HEK293 (cell line): ENCODE data around the gene THBS3.

Experiments used
- CTCF ChIP-seq: fragments of 450-650 bp; formaldehyde crosslinking; IDR thresholded peaks from 2 replicates; pipeline ENCODE4 v1.5.1; 2016; ENCODE audit warnings: missing biosample characterization, missing genetic modification characterization
- PRDM6 ChIP-seq: fragments of 450-650 bp; formaldehyde crosslinking; IDR thresholded peaks from 2 replicates; pipeline ENCODE4 v1.5.1; 2017; ENCODE audit warnings: missing biosample characterization, missing genetic modification characterization
- REST ChIP-seq: fragments of 450-650 bp; formaldehyde crosslinking; IDR thresholded peaks from 2 replicates; pipeline ENCODE4 v1.5.1; 2016; ENCODE audit warnings: missing biosample characterization, missing genetic modification characterization
- TCF7L2 ChIP-seq: IDR thresholded peaks from 2 replicates; pipeline ENCODE4 v1.6.1; 2011; ENCODE audit warnings: low read depth, mild to moderate bottlenecking, inconsistent platforms, low read length, moderate library complexity, borderline replicate concordance
- YY1 ChIP-seq: fragments of 450-650 bp; formaldehyde crosslinking; IDR thresholded peaks from 2 replicates; pipeline ENCODE4 v1.5.1; 2018; ENCODE audit warnings: missing biosample characterization, missing genetic modification characterization
- ZBTB21 ChIP-seq: fragments of 450-650 bp; formaldehyde crosslinking; IDR thresholded peaks from 2 replicates; pipeline ENCODE4 v1.5.1; 2017; ENCODE audit warnings: missing biosample characterization, missing genetic modification characterization
- ZEB2 ChIP-seq: fragments of 450-650 bp; formaldehyde crosslinking; IDR thresholded peaks from 2 replicates; pipeline ENCODE4 v1.5.1; 2016; ENCODE audit warnings: missing biosample characterization, missing genetic modification characterization
- ZNF138 ChIP-seq: fragments of 450-650 bp; formaldehyde crosslinking; IDR thresholded peaks from 2 replicates; pipeline ENCODE4 v1.5.1; 2016; ENCODE audit warnings: missing biosample characterization, missing genetic modification characterization, borderline replicate concordance
- ZNF239 ChIP-seq: fragments of 450-650 bp; formaldehyde crosslinking; IDR thresholded peaks from 2 replicates; pipeline ENCODE4 v1.5.1; 2016; ENCODE audit warnings: missing biosample characterization, missing genetic modification characterization
- ZNF341 ChIP-seq: fragments of 450-650 bp; formaldehyde crosslinking; IDR thresholded peaks from 2 replicates; pipeline ENCODE4; 2016; ENCODE audit warnings: low read depth, missing biosample characterization, missing genetic modification characterization
- ZNF600 ChIP-seq: fragments of 450-650 bp; formaldehyde crosslinking; IDR thresholded peaks from 2 replicates; pipeline ENCODE4 v1.5.1; 2016; ENCODE audit warnings: missing biosample characterization, missing genetic modification characterization
- ZNF76 ChIP-seq: fragments of 450-650 bp; formaldehyde crosslinking; IDR thresholded peaks from 2 replicates; pipeline ENCODE4; 2016; ENCODE audit warnings: low read depth, missing biosample characterization, missing genetic modification characterization, borderline replicate concordance
- TF ChIP-seq, protein P1 (sequence below): fragments of 450-650 bp; formaldehyde crosslinking; IDR thresholded peaks from 2 replicates; pipeline ENCODE4 v1.5.1; 2016; ENCODE audit warnings: missing biosample characterization, missing genetic modification characterization
- TF ChIP-seq, protein P2 (sequence below): fragments of 450-650 bp; formaldehyde crosslinking; IDR thresholded peaks from 2 replicates; pipeline ENCODE4 v1.5.1; 2016; ENCODE audit warnings: missing biosample characterization, missing genetic modification characterization, low read depth

DNA sequence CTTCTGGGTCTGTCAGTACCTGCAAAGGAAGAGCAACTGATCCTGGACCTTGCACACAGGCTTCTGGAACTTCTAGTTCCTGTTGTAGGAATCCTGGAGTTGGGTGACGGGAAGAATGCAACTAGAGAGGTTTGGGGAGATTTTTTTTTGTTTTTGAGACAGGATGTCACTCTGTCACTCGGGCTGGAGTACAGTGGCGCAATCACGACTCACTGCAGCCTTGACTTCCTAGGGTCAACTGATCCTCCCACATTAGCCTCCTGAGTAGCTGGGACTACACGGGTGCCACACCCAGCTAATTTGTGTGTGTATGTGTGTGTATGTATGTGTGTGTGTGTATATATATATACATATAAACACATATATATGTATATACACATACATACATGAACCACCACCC, 28.8 kb upstream of the THBS3 start:
- TF ChIP-seq CTCF (tag by site-specific recombination) (no peak), ZNF138 (no peak), PRDM6 (tag by site-specific recombination) (no peak), ZNF600 (tag by site-specific recombination) (no peak), ZNF76 (tag by site-specific recombination) (no peak), REST (tag by site-specific recombination) (no peak), ZBTB21 (no peak), YY1 (tag by site-specific recombination) (no peak), ZNF341 (tag by site-specific recombination) (no peak), ZEB2 (tag by site-specific recombination) (no peak), TCF7L2 (no peak), ZNF239 (no peak)
- TF ChIP-seq, protein P1, sequence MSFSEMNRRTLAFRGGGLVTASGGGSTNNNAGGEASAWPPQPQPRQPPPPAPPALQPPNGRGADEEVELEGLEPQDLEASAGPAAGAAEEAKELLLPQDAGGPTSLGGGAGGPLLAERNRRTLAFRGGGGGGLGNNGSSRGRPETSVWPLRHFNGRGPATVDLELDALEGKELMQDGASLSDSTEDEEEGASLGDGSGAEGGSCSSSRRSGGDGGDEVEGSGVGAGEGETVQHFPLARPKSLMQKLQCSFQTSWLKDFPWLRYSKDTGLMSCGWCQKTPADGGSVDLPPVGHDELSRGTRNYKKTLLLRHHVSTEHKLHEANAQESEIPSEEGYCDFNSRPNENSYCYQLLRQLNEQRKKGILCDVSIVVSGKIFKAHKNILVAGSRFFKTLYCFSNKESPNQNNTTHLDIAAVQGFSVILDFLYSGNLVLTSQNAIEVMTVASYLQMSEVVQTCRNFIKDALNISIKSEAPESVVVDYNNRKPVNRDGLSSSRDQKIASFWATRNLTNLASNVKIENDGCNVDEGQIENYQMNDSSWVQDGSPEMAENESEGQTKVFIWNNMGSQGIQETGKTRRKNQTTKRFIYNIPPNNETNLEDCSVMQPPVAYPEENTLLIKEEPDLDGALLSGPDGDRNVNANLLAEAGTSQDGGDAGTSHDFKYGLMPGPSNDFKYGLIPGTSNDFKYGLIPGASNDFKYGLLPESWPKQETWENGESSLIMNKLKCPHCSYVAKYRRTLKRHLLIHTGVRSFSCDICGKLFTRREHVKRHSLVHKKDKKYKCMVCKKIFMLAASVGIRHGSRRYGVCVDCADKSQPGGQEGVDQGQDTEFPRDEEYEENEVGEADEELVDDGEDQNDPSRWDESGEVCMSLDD (tag by site-specific recombination) = no peak
- TF ChIP-seq, protein P2, sequence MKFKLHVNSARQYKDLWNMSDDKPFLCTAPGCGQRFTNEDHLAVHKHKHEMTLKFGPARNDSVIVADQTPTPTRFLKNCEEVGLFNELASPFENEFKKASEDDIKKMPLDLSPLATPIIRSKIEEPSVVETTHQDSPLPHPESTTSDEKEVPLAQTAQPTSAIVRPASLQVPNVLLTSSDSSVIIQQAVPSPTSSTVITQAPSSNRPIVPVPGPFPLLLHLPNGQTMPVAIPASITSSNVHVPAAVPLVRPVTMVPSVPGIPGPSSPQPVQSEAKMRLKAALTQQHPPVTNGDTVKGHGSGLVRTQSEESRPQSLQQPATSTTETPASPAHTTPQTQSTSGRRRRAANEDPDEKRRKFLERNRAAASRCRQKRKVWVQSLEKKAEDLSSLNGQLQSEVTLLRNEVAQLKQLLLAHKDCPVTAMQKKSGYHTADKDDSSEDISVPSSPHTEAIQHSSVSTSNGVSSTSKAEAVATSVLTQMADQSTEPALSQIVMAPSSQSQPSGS = no peak
